Measurements from ENCODE around the gene ITCH. TPM values are rescaled to one million over a fixed set of nuclear protein-coding genes. Genes with fewer than 3 reads are reported as not detected.
A peak's percentile ranks its signal among the peaks of the same experiment; 100 is the strongest.

Gene ITCH
- polyA plus RNA-seq, 10 donors, result 23.5 to 32.3 (median 27.7) TPM

DNA sequence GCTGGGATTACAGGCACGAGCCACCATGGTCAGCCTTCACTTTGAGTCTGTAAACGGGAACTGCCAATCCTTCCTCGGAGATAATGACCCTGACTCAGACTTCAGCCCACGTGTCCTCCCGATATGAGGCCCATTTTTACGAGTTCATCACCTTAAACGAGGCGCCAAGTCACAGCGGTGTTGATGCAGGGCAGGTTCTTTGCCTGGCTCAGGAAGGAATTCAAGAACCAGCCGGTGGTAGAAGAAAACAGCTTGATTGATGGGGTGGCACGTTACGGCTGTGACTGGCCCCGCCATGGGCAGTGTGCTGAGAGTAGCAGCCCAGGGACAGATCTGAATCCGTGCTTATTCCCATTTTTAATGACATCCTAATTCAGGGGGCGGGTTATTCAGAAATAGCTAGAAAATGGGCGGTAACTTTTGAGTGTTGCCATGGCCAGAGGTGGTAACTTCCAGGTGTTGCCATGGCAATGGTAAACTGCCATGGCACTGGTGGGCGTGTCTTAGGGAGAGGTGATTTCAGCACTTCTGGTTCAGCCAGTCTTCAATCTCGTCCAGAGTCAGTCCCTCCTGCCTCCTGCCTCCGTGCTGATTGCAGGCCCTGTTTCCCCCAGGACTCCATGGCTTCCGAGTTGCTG, 186.3 kb downstream of the ITCH start:
- no peak for DNase-seq

DNA sequence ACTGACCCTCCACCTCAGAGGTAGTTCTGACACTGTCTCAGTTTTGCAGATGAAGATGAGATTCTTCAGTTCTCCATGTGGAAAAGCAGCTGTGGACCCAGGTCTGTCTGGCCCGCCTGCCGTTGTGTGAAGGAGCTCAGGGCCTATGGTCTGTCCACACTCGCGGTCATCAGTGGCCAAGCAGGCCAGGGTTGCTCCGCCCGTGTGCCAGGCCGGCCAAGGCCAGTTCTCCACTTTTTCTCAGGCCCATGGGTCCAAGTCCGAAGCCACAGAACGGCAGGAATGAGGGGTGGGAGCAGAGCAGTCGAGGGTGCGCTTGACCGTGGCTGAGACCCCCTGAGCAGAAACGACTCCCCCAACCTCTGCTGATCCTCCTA, 186.8 kb downstream of the ITCH start:
- DNase-seq, result no peak

DNA sequence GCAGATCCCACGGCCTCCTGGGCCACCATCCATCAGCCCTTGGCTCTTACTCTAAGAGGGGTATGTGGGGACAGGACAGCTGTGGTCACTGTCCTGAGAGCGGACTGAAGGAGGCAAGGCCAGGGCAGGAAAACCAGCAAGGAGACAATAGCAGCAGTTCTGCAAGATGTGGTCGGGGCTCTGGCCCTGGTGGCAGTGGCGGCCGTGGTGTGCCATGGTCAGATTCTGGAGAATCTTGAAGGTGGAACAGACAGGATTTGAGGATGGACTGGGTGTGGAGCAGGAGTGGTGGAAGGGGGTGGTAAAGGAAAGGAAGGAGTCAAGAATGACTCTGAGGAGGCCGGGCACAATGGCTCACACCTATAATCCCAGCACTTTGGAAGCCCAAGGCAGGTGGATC, 189.5 kb downstream of the ITCH start:
- DNase-seq, result no peak

DNA sequence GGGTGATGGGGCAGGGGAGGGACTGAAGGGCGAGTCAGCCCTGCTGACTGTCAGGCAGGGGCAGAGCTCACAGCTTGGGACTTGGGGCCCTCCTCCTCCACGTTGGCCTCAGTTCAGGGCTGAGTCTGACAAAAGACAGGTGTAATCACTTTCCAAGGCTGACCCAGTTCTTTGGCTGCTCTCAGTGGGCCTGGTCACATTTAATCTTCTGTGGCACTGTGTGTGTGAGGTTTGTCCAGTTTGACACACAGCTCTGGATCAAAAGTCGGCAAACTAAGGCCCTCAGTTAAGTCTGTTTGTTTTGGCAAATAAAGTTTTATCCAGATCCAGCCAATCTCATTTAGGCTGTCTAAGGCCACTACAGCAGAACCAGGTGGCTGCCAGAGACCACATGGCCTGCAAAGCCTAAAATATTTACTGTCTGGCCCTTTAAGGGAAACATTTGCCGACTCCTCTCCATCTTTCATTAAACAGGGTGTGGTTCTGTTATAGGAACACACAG, 190.3 kb downstream of the ITCH start:
- no peak for DNase-seq

DNA sequence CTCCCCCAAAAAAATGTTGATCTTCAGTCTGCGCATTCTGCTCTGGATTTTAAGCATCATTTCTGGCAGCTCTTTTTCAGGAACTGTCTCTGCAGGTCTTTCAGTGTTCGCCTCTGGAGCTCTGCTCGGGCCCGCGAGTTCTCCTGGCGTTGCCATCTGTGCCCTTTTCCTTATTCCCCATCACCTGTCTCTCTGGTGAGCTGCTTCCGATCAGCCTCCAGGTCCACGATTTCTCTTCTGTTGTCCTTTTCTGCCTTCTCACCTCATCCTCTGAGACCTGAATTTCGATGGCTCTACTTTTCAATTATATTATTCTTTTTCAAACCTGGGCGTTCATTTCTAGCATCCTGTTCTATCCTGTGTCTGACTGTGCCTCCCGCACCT, 194.9 kb downstream of the ITCH start:
- no peak for DNase-seq

DNA sequence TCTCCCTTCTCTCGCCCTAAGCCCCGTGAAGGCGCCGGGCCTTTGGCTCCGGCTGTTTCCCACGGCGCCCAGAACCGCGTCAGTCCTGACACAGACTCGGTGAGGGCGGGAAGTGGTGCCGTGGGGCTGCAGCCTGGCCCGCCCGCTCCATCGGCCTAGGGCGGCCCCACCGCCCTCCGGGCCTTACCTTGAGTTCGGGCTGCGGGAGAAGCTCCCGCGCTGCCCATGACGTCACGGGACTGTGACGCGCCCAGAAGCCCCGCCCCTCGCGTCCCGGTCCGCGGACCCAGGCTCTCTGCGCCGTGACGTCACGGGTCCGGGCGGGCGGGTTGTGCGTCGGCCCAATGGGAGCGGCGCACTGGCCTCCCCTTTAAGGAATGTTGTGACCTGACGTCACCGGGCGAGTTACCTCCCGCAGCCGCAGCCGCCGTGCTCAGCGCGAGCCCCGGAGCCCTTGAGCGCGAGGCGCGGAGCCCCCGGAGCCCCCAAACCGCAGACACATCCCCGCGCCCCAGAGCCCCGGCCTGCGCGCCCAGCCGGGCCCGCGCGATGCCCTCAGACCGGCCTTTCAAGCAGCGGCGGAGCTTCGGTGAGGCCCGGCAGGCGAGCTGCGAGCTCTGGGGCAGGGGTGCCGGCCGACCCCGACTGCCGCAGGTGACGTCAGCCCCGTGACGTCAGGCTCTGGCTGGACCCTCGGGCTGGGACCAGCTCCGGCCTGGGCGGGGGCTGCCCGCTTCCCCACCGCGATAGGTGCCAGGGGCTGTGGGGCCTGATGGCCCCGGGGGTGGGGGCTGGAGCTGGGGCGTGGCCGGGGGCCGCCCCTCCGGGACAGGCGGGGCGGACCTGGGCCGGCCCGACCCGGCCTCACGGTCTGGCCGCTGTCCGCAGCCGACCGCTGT, 195.5 kb downstream of the ITCH start, which contains the start of gene MAP1LC3A:
Gene MAP1LC3A (plus strand): TSS at position 399 of the 899 bp plus-strand sequence. CDS start 151 bp downstream, at position 550.
- DNase-seq, result peak; percentile 94 to 98 (median 97)

DNA sequence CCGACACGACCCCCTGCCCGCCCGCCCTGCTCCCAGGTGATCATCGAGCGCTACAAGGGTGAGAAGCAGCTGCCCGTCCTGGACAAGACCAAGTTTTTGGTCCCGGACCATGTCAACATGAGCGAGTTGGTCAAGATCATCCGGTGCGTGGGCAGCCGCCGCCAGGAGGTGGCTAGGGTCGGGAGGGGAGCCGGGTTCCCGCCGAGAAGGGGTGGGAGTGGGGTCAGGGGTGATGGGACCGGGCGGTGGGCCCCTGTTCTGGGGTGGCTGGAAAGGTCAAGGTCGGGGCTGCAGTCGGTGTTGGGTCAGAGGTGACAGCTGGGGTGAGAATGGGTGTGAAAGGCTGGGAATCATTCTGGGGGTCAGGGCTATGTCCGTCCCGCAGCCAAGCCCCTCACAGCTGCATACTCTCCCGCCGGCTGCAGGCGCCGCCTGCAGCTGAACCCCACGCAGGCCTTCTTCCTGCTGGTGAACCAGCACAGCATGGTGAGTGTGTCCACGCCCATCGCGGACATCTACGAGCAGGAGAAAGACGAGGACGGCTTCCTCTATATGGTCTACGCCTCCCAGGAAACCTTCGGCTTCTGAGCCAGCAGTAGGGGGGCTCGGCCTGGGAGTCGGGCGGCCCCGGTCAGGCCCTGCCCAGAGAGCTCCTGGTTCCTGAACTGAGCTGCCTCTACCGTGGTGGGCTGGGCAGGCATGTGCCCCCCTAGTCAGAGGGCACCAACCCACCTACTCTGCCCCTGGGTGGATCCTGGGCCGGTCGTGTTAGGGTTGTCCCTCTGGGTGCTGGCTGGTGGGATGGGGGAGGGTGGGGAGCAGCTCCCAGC, 196.5 kb downstream of the ITCH start:
- peak in 2 of 3 donors; percentile 30 to 51 for DNase-seq

DNA sequence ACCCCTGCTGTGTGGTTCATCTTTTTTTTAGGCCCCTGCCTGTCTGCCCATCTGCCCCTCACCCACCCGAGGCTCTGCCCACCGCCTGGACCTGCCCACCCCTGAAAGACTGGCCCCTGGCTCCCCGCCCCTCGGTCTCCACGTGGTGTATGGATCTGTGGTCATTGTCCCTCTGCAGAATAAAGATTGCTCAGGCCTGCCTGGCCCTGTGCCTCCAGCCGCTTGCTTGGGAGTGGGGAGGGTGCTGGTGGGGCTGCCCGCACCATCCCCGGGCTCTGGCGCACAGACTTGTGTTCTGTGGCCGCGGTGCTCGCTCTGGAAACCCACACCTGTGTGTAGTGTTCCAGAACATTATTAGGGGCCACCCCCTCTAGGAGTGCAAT, 197.1 kb downstream of the ITCH start:
- no peak for DNase-seq

DNA sequence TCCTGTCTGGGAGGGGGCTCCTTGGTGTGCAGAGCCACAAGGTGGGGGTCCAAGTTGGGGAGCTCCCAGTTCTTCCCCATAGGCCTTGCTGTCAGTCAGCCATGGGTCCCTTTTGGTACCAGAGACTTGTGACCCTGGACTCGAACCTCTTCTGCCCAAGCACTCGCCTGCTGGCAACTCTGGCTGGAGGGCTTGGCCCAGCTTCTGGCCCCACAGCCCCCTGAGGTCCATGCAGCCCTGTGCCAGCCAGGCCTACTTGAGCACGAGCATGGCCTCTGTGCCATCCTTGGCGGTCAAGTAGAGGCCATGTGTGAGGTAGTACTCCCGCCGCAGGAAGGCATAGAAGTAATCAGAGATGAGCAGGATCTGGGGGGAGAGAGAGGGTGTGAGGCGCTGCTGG, 197.5 kb downstream of the ITCH start:
- DNase-seq, result no peak

Other genes starting within 250 kb of the ITCH start
- 1 to 10 TPM in 2 of 10 donors, under 1 TPM in 6, not detected in 2; 0.22 to 4.9 (median 0.50) TPM for gene ASIP, start 121.8 kb upstream of the ITCH start, polyA plus RNA-seq (ENCODE audit: insufficient read length in 10 of 10)
- 100 to 1,000 TPM; 126 to 214 (median 196) TPM for gene AHCY, start 59.9 kb upstream of the ITCH start, polyA plus RNA-seq (ENCODE audit: insufficient read length in 10 of 10)
- gene DYNLRB1, start 153.1 kb downstream of the ITCH start, polyA plus RNA-seq (ENCODE audit: insufficient read length in 10 of 10), result 100 to 1,000 TPM in 9 of 10 donors, 10 to 100 TPM in 1; 99.7 to 135 (median 116) TPM
- gene MAP1LC3A, start 195.4 kb downstream of the ITCH start, polyA plus RNA-seq (ENCODE audit: insufficient read length in 10 of 10), result 10 to 100 TPM; 11.4 to 27.9 (median 17.6) TPM

Measured in muscle of back (tissue), 11 donors.